Brain microvascular endothelial cell (primary cell): ENCODE data around the gene RRP12.

Experiments
- DNase-seq: peaks from one replicate; pipeline ENCODE4 v3.0.0-alpha.2; 2020
- H3K27ac ChIP-seq: fragments of 250-450 bp; sonication (Bioruptor Pico); 2 replicates; pipeline ENCODE4 v1.5.1; 2020; ENCODE audit warnings: mild to moderate bottlenecking, moderate library complexity
- H3K27me3 ChIP-seq: fragments of 250-450 bp; sonication (Bioruptor Pico); replicated peaks from 2 replicates; pipeline ENCODE4 v1.5.1; 2020; ENCODE audit warnings: mild to moderate bottlenecking
- H3K36me3 ChIP-seq: fragments of 250-450 bp; sonication (Bioruptor Pico); replicated peaks from 2 replicates; pipeline ENCODE4 v1.5.1; 2020; ENCODE audit warnings: mild to moderate bottlenecking
- H3K4me3 ChIP-seq: 2 replicates; pipeline ENCODE4 v1.5.1; 2011; ENCODE audit warnings: low read depth, mild to moderate bottlenecking, control low read depth, low read length, moderate library complexity
- in situ Hi-C: cut with HindIII; loops from 2 replicates; pipeline ENCODE4 v1.10.0; 2017; ENCODE audit warnings: low sequenced_read_pairs, low pct_ligation_motif_present
- TF ChIP-seq, protein P1 (sequence below): IDR thresholded peaks from 2 replicates; pipeline ENCODE4 v1.5.1; 2011; ENCODE audit warnings: low read depth, mild to moderate bottlenecking, moderate library complexity, low read length, control low read depth, inconsistent platforms; ENCODE audit errors: missing control alignments

Gene RRP12

DNA sequence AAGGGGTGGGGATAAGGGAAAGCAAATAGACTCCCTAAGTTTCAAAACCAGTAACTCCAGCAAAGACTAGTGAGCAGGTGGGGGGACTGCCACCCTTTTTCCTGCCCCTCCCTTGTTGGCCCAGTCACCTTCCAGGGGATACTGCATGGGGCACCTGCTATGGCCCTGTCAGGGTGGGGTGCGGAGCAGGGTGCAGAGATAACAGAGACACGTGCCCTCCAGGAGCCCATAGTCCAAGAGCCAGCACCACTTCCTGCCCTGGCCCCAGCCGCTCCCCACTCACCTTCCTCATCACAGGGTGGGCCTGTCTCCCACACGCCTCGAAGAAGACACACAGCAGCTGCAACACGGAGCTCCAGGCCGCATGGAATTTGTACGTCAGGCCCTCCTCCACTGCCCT, 20.6 kb downstream of the RRP12 start:
- TF ChIP-seq, protein P1, sequence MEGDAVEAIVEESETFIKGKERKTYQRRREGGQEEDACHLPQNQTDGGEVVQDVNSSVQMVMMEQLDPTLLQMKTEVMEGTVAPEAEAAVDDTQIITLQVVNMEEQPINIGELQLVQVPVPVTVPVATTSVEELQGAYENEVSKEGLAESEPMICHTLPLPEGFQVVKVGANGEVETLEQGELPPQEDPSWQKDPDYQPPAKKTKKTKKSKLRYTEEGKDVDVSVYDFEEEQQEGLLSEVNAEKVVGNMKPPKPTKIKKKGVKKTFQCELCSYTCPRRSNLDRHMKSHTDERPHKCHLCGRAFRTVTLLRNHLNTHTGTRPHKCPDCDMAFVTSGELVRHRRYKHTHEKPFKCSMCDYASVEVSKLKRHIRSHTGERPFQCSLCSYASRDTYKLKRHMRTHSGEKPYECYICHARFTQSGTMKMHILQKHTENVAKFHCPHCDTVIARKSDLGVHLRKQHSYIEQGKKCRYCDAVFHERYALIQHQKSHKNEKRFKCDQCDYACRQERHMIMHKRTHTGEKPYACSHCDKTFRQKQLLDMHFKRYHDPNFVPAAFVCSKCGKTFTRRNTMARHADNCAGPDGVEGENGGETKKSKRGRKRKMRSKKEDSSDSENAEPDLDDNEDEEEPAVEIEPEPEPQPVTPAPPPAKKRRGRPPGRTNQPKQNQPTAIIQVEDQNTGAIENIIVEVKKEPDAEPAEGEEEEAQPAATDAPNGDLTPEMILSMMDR, result no peak
- in situ Hi-C loops, result no loop called here
- DNase-seq, result no peak
- Histone ChIP-seq H3K36me3 (peaks cover 31% of the 10 kb centered on the region), H3K27me3 (no peaks in the 10 kb centered on the region), H3K27ac (no peak overlapping the region), H3K4me3 (no peak overlapping the region)

- Histone ChIP-seq H3K36me3 (peaks cover 28% of the 10 kb centered on the region), H3K27ac (no peak overlapping the region), H3K4me3 (no peak overlapping the region), H3K27me3 (no peaks in the 10 kb centered on the region)
- TF ChIP-seq, protein P1, result no peak
- no peak for DNase-seq
- in situ Hi-C loops, result no loop called here
Measured at GRCh38 chr10:97378933-97379921, 21.9 kb downstream of the RRP12 start.

- TF ChIP-seq, protein P1, result no peak
- H3K36me3 ChIP-seq, result peaks cover 47% of the 10 kb centered on the region
Measured at GRCh38 chr10:97376413-97376812, 24.7 kb downstream of the RRP12 start.

DNA sequence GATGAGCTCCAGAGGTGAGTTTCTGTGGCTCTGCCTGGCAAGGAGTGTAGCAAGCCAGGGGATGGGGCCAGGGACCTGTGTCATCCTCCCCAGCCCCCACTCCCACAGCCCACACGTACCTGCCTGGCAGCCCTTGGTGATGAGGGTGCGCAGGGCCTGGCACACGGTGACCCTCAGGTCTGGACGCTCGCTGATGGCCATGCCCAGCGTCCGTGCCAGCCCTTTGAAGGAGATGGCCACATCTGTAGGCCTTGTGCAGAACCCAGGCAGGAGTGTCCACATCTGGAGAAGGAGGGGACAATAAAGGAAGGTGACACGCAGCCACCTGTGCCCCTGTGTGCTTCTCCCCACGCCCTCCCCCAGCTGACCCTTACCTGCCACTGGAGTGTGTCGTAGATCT, 27.7 kb downstream of the RRP12 start:
- Histone ChIP-seq H3K27me3 (no peaks in the 10 kb centered on the region), H3K4me3 (no peak overlapping the region), H3K36me3 (peaks cover 59% of the 10 kb centered on the region), H3K27ac (no peak overlapping the region)
- TF ChIP-seq, protein P1, result no peak
- no peak for DNase-seq
- in situ Hi-C loops, result no loop called here

More at GRCh38 chr10:97376413-97376812, 24.7 kb downstream of the RRP12 start:
- no peaks in the 10 kb centered on the region for H3K27me3 ChIP-seq
- H3K27ac ChIP-seq, result no peak overlapping the region
- no peak for DNase-seq
- H3K4me3 ChIP-seq, result no peak overlapping the region
- in situ Hi-C loops, result no loop called here

GRCh38 chr10:97372233-97372875, 28.8 kb downstream of the RRP12 start:
- Histone ChIP-seq H3K27me3 (no peaks in the 10 kb centered on the region), H3K4me3 (no peak overlapping the region), H3K36me3 (peaks cover 59% of the 10 kb centered on the region), H3K27ac (no peak overlapping the region)
- in situ Hi-C loops, result no loop called here
- DNase-seq, result no peak
- TF ChIP-seq, protein P1, result no peak
